Measurements from ENCODE around the gene BAIAP2.

DNA sequence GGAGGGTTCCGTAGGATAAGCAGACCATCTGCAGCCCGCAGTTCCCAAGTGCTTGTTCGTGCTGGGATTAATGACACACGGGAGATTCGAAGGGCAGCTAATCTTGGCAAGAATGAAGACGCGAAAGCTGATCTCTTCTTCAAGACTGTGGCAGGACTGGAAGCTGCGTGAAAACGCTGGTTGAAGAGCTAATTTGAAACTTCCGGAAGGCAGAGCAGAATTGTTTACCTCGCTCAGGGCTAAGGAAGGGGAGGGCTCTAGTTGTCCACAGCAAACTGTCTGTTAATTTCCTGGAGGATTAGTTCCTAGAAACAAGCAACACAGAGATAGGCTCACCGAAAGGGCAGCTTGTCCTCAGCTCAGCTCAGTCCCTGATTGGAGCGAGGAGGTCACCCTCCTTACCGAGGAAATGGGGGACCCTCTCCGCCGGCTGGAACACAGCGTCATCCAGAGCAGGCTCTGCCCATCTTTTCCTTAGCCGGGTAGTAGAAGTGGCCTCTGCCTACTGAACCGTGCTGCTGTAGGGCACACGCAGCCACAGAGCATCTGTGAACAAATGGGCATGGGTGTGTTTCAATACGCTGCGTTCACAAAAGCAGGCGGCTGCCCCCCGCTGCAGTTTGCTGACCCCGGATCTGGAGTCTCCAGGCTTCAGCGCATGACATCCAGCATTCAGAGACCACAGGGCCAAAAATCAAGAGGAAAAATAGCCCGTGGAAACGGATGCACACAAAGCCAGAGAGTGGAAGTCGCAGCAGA, 16.7 kb upstream of the BAIAP2 start:
- TF ChIP-seq CTCF (conservative IDR thresholded peaks at IDR 0.05) (no peak), ZFX (IDR thresholded peaks at IDR 0.05) (no peak)

All from C4-2B (cell line).